Panc1 (cell line): Measurements from ENCODE around the gene AP1B1. TPM values are rescaled to one million over a fixed set of nuclear protein-coding genes. Genes with fewer than 3 reads are reported as not detected.

Experiments used
- ATAC-seq: fragments of 200-7000 bp; cut with Tn5 transposase; 2 replicates; pipeline ENCODE4 v1.9.1; 2020; ENCODE audit warnings: mild to moderate bottlenecking, moderate library complexity
- BruUV-seq: library from RNA; stranded (reverse); fragments of 400-500 nt; replicated peaks from 2 replicates; lab custom pipeline; 2021; lab: Mats Ljungman, UMichigan
- CTCF ChIA-PET: fragments of 300-600 bp; sonication (Branson Sonifier 250); formaldehyde crosslinking; loops from one replicate; lab custom pipeline; 2022; ENCODE audit warnings: antibody characterized with exemption; lab: Charles Lee
- POLR2A ChIA-PET: fragments of 300-600 bp; sonication (Branson Sonifier 250); formaldehyde crosslinking; loops from one replicate; lab custom pipeline; 2022; ENCODE audit warnings: antibody characterized with exemption; lab: Charles Lee
- DNase-seq: peaks from one replicate; pipeline ENCODE4 v3.0.0-alpha.2; 2010; ENCODE audit warnings: low read depth, low spot score
- H3K27ac ChIP-seq: 2 replicates; pipeline ENCODE4 v1.5.1; 2011; ENCODE audit warnings: mild to moderate bottlenecking, low read length, inconsistent platforms
- H3K27me3 ChIP-seq: fragments of 200-500 bp; sonication (Bioruptor generic); 2 replicates; pipeline ENCODE4 v1.6.0; 2014; ENCODE audit warnings: low read length, inconsistent platforms; ENCODE audit not compliant: control insufficient read depth, insufficient read depth
- H3K36me3 ChIP-seq: fragments of 200-500 bp; sonication (Bioruptor generic); 2 replicates; pipeline ENCODE4 v1.5.1; 2014; ENCODE audit warnings: inconsistent platforms, mild to moderate bottlenecking, low read length, moderate library complexity; ENCODE audit not compliant: control insufficient read depth, insufficient read depth
- H3K4me1 ChIP-seq: 2 replicates; pipeline ENCODE4 v1.5.1; 2011; ENCODE audit warnings: inconsistent platforms, mild to moderate bottlenecking, low read length, moderate library complexity; ENCODE audit not compliant: control insufficient read depth, insufficient read depth
- H3K4me3 ChIP-seq, 2 experiments: 2 replicates each; pipeline ENCODE4 v1.5.1; 2011 to 2012; ENCODE audit warnings: low read depth in 2 of 2, low read length in 2 of 2, mild to moderate bottlenecking in 2 of 2, inconsistent platforms in 1 of 2, moderate library complexity in 1 of 2
- H3K9me3 ChIP-seq: fragments of 200-500 bp; sonication (Bioruptor generic); 2 replicates; pipeline ENCODE4 v1.5.1; 2014; ENCODE audit warnings: low read depth, mild to moderate bottlenecking, inconsistent platforms, low read length, moderate library complexity; ENCODE audit not compliant: control insufficient read depth, insufficient read depth
- POLR2AphosphoS5 ChIP-seq: IDR thresholded peaks from 2 replicates; pipeline ENCODE4 v1.6.1; 2012; ENCODE audit warnings: mild to moderate bottlenecking, low read depth, low read length, moderate library complexity
- SIN3A ChIP-seq: IDR thresholded peaks from 2 replicates; pipeline ENCODE4 v1.6.1; 2012; ENCODE audit warnings: low read depth, mild to moderate bottlenecking, low read length, moderate library complexity, borderline replicate concordance; ENCODE audit not compliant: insufficient read depth
- TCF7L2 ChIP-seq: IDR thresholded peaks from 2 replicates; pipeline ENCODE4 v1.6.1; 2011; ENCODE audit warnings: mild to moderate bottlenecking, low read depth, low read length, inconsistent platforms
- in situ Hi-C: cut with HindIII; loops from 2 replicates; pipeline ENCODE4 v1.10.0; 2016; ENCODE audit warnings: low sequenced_read_pairs, low pct_unique_long_range_greater_than_20kb
- intact Hi-C: fragments of 100-400 bp; cut with micrococcal nuclease; formaldehyde crosslinking; loops from one replicate; pipeline ENCODE4 v1.10.0; 2022; ENCODE audit not compliant: unreplicated experiment
- total RNA-seq: library from RNA; stranded (reverse); gene quantifications from one replicate; pipeline ENCODE4 v1.2.1, GENCODE V29; 2021; ENCODE audit not compliant: unreplicated experiment
- TF ChIP-seq, protein P1 (sequence below), 2 experiments: IDR thresholded peaks; 2 replicates each; pipeline ENCODE4 v1.6.1; 2011 to 2012; ENCODE audit warnings: low read depth in 2 of 2, control low read depth in 1 of 2, low read length in 1 of 2, mild to moderate bottlenecking in 1 of 2, moderate library complexity in 1 of 2; ENCODE audit not compliant: insufficient read depth in 1 of 2
- TF ChIP-seq, protein P2 (sequence below): fragments of 450-650 bp; IDR thresholded peaks from 2 replicates; pipeline ENCODE4 v1.5.1; 2017; ENCODE audit warnings: mild to moderate bottlenecking

Gene AP1B1
- total RNA-seq, 1 experiment from 2014 or later = 48.6 TPM

DNA sequence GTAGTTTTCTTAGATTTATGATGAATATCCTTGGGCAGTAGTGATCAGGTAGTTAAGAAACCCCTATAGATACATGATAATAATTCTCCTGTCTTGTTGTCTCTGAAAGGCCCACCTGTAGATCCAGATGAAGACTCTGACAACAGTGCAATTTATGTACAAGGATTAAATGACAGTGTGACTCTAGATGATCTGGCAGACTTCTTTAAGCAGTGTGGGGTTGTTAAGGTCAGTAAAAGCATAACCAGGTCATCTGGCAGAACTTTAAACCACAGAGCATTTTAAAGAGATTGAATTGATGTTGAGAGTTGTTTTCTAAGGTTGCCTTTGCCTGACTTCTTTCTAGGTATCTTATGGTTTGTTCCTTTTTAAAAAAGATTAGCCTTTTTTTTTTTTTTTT is 96.0 kb downstream of the AP1B1 start:
- H3K36me3 ChIP-seq = peaks cover 62% of the 10 kb centered on the region
- H3K27ac ChIP-seq = no peak overlapping the region
- no peaks in the 10 kb centered on the region for H3K9me3 ChIP-seq
- intact Hi-C loops = no loop called here
- no peak overlapping the region for H3K4me3 ChIP-seq
- CTCF ChIA-PET = no interaction called here
- DNase-seq (no peak), ATAC-seq (no peak)
- POLR2A ChIA-PET = no interaction called here
- no TSS peak for BruUV-seq
- H3K27me3 ChIP-seq = no peaks in the 10 kb centered on the region
- H3K4me1 ChIP-seq = no peaks in the 10 kb centered on the region; the same call in 1 of the 2 replicates
- TF ChIP-seq, protein P1, sequence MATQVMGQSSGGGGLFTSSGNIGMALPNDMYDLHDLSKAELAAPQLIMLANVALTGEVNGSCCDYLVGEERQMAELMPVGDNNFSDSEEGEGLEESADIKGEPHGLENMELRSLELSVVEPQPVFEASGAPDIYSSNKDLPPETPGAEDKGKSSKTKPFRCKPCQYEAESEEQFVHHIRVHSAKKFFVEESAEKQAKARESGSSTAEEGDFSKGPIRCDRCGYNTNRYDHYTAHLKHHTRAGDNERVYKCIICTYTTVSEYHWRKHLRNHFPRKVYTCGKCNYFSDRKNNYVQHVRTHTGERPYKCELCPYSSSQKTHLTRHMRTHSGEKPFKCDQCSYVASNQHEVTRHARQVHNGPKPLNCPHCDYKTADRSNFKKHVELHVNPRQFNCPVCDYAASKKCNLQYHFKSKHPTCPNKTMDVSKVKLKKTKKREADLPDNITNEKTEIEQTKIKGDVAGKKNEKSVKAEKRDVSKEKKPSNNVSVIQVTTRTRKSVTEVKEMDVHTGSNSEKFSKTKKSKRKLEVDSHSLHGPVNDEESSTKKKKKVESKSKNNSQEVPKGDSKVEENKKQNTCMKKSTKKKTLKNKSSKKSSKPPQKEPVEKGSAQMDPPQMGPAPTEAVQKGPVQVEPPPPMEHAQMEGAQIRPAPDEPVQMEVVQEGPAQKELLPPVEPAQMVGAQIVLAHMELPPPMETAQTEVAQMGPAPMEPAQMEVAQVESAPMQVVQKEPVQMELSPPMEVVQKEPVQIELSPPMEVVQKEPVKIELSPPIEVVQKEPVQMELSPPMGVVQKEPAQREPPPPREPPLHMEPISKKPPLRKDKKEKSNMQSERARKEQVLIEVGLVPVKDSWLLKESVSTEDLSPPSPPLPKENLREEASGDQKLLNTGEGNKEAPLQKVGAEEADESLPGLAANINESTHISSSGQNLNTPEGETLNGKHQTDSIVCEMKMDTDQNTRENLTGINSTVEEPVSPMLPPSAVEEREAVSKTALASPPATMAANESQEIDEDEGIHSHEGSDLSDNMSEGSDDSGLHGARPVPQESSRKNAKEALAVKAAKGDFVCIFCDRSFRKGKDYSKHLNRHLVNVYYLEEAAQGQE (IDR thresholded peaks at IDR 0.05; ENCODE audit: insufficient read depth in 1 of 2, low read depth in 2 of 2, low read length in 1 of 2) = no peak
- no peak for TF ChIP-seq POLR2AphosphoS5
- TF ChIP-seq, protein P2, sequence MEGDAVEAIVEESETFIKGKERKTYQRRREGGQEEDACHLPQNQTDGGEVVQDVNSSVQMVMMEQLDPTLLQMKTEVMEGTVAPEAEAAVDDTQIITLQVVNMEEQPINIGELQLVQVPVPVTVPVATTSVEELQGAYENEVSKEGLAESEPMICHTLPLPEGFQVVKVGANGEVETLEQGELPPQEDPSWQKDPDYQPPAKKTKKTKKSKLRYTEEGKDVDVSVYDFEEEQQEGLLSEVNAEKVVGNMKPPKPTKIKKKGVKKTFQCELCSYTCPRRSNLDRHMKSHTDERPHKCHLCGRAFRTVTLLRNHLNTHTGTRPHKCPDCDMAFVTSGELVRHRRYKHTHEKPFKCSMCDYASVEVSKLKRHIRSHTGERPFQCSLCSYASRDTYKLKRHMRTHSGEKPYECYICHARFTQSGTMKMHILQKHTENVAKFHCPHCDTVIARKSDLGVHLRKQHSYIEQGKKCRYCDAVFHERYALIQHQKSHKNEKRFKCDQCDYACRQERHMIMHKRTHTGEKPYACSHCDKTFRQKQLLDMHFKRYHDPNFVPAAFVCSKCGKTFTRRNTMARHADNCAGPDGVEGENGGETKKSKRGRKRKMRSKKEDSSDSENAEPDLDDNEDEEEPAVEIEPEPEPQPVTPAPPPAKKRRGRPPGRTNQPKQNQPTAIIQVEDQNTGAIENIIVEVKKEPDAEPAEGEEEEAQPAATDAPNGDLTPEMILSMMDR = no peak
- in situ Hi-C loops = no loop called here

DNA sequence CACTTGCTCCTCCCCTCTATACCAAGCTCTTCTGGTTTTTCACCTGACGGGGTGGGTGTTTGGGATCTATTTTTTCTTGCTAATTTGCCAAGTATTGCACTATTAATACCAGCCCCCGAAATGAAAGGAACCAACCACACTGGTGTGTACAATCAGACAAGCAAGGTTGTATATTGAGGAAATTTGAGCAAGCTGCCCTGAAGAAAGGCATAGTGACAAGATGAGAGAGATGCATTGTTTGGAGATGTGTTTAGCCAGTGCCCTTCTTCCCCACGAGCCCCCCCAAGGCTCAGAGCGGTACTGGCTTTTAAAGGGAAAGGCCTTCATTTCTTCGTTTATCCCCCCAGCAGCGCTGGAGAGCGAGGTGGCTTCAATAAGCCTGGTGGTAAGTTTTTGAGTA is 97.2 kb downstream of the AP1B1 start:
- ATAC-seq (no peak), DNase-seq (no peak)
- TF ChIP-seq TCF7L2 = no peak
- TF ChIP-seq, protein P1 (IDR thresholded peaks at IDR 0.05; ENCODE audit: insufficient read depth in 1 of 2, low read depth in 2 of 2, low read length in 1 of 2) = no peak
- TF ChIP-seq SIN3A = no peak
- TF ChIP-seq, protein P2 = no peak
- TF ChIP-seq POLR2AphosphoS5 = no peak
- in situ Hi-C loops (no loop called here), intact Hi-C loops (no loop called here)
- Histone ChIP-seq H3K36me3 (peaks cover 58% of the 10 kb centered on the region), H3K27me3 (no peaks in the 10 kb centered on the region), H3K9me3 (no peaks in the 10 kb centered on the region), H3K4me1 (no peaks in the 10 kb centered on the region; the same call in 1 of the 2 replicates), H3K4me3 (no peak overlapping the region), H3K27ac (no peak overlapping the region)
- BruUV-seq = no TSS peak
- CTCF ChIA-PET = no interaction called here
- POLR2A ChIA-PET = no interaction called here
